PC-3 (cell line): ENCODE data around the gene ZFP36L2. TPM values are rescaled to one million over a fixed set of nuclear protein-coding genes. Genes with fewer than 3 reads are reported as not detected.

Experiments
- ATAC-seq: fragments of 200-7000 bp; cut with Tn5 transposase; 2 replicates; pipeline ENCODE4 v1.9.1; 2020; ENCODE audit warnings: mild to moderate bottlenecking, moderate library complexity
- BruUV-seq: library from RNA; stranded (reverse); fragments of 400-500 nt; replicated peaks from 2 replicates; lab custom pipeline; 2021; lab: Mats Ljungman, UMichigan
- CTCF ChIA-PET: fragments of 300-600 bp; sonication (Branson Sonifier 250); formaldehyde crosslinking; loops from one replicate; lab custom pipeline; 2022; ENCODE audit warnings: antibody characterized with exemption; lab: Charles Lee
- POLR2A ChIA-PET: fragments of 300-600 bp; sonication (Branson Sonifier 250); formaldehyde crosslinking; loops from one replicate; lab custom pipeline; 2022; ENCODE audit warnings: antibody characterized with exemption; ENCODE audit not compliant: unreplicated experiment; lab: Charles Lee
- DNase-seq: peaks from one replicate; pipeline ENCODE4 v3.0.0-alpha.2; 2015
- H2AFZ ChIP-seq: fragments of 300-600 bp; sonication (generic); 2 replicates; pipeline ENCODE4 v1.6.0; 2016; ENCODE audit warnings: antibody characterized with exemption, low read length
- H3F3A ChIP-seq: fragments of 300-600 bp; sonication (generic); one replicate; pipeline ENCODE4 v1.6.0; 2017; ENCODE audit warnings: antibody characterized with exemption, low read length, control low read depth, mild to moderate bottlenecking; ENCODE audit not compliant: unreplicated experiment
- H3K27ac ChIP-seq: fragments of 300-600 bp; sonication (generic); 2 replicates; pipeline ENCODE4 v1.5.1; 2016; ENCODE audit warnings: mild to moderate bottlenecking, low read length
- H3K27me3 ChIP-seq: fragments of 300-600 bp; sonication (generic); 2 replicates; pipeline ENCODE4 v1.6.1; 2016; ENCODE audit warnings: low read length, mixed read lengths
- H3K36me3 ChIP-seq: fragments of 300-600 bp; sonication (generic); 2 replicates; pipeline ENCODE4 v1.6.1; 2016; ENCODE audit warnings: low read depth, mixed run types, low read length, mixed read lengths
- H3K4me1 ChIP-seq: fragments of 300-600 bp; sonication (generic); 2 replicates; pipeline ENCODE4 v1.5.1; 2016; ENCODE audit warnings: low read length; ENCODE audit not compliant: insufficient read depth
- H3K4me2 ChIP-seq: fragments of 300-600 bp; sonication (generic); 2 replicates; pipeline ENCODE4 v1.6.0; 2016; ENCODE audit warnings: low read length
- H3K4me3 ChIP-seq: fragments of 300-600 bp; sonication (generic); 2 replicates; pipeline ENCODE4 v1.5.1; 2016; ENCODE audit warnings: mild to moderate bottlenecking, low read length, mixed read lengths
- H3K79me2 ChIP-seq: fragments of 300-600 bp; sonication (generic); 2 replicates; pipeline ENCODE4 v1.6.1; 2017; ENCODE audit warnings: low read length, mixed read lengths
- H3K9ac ChIP-seq: fragments of 300-600 bp; sonication (generic); 2 replicates; pipeline ENCODE4 v1.6.0; 2016; ENCODE audit warnings: mild to moderate bottlenecking, low read length
- H3K9me2 ChIP-seq: fragments of 300-600 bp; sonication (generic); replicated peaks from 2 replicates; pipeline ENCODE4 v1.6.1; 2016; ENCODE audit warnings: mixed run types, low read length, mixed read lengths
- H3K9me3 ChIP-seq: fragments of 300-600 bp; sonication (generic); 2 replicates; pipeline ENCODE4 v1.6.1; 2016; ENCODE audit warnings: low read length, mixed read lengths
- H4K20me1 ChIP-seq: fragments of 300-600 bp; sonication (generic); 2 replicates; pipeline ENCODE4 v1.6.1; 2016; ENCODE audit warnings: low read length, mixed read lengths
- EZH2 ChIP-seq: fragments of 300-600 bp; sonication (generic); IDR thresholded peaks from one replicate; pipeline ENCODE4 v1.6.1; 2017; ENCODE audit warnings: antibody characterized with exemption, mild to moderate bottlenecking, low read length; ENCODE audit not compliant: unreplicated experiment
- EZH2phosphoT487 ChIP-seq: fragments of 300-600 bp; sonication (generic); IDR thresholded peaks from 2 replicates; pipeline ENCODE4 v1.6.1; 2018; ENCODE audit warnings: mild to moderate bottlenecking, antibody characterized with exemption, low read length, borderline replicate concordance
- intact Hi-C: fragments of 100-400 bp; cut with micrococcal nuclease; formaldehyde crosslinking; loops from 2 replicates; pipeline ENCODE4 v1.9.0; 2023
- total RNA-seq: library from RNA; depleted of rRNA; stranded (reverse); fragments of >200 nt; gene quantifications from 2 replicates; pipeline ENCODE4 v1.2.3, GENCODE V29; 2014
- TF ChIP-seq, protein P1 (sequence below): fragments of 300-600 bp; sonication (generic); conservative IDR thresholded peaks from 2 replicates; pipeline ENCODE4 v1.5.1; 2017; ENCODE audit warnings: antibody characterized with exemption, low read depth, mild to moderate bottlenecking, low read length

The ZFP36L2 gene
- total RNA-seq, 1 experiment from 2014 or later: 14.8 TPM

GRCh38 chr2:43230351-43230885 is 4.0 kb upstream of the ZFP36L2 start:
- intact Hi-C loops: loop anchor here (1.0 kb wide), 1 partner anchor 254 kb away; no protein-coding TSS in a partner anchor
- Histone ChIP-seq H3K27me3 (no peaks in the 10 kb centered on the region), H3K79me2 (peaks cover 22% of the 10 kb centered on the region), H3K27ac (no peak overlapping the region), H3K9me3 (no peaks in the 10 kb centered on the region), H3K9me2 (no peaks in the 10 kb centered on the region), H3K9ac (no peak overlapping the region), H4K20me1 (no peaks in the 10 kb centered on the region), H3F3A (no peaks in the 10 kb centered on the region), H3K36me3 (peaks cover 5% of the 10 kb centered on the region; the same call in 1 of the 2 replicates), H3K4me3 (no peak overlapping the region), H3K4me2 (no peak overlapping the region), H3K4me1 (peaks cover 20% of the 10 kb centered on the region), H2AFZ (no peak overlapping the region)
- TF ChIP-seq EZH2phosphoT487 (no peak), EZH2 (no peak)
- TF ChIP-seq, protein P1, sequence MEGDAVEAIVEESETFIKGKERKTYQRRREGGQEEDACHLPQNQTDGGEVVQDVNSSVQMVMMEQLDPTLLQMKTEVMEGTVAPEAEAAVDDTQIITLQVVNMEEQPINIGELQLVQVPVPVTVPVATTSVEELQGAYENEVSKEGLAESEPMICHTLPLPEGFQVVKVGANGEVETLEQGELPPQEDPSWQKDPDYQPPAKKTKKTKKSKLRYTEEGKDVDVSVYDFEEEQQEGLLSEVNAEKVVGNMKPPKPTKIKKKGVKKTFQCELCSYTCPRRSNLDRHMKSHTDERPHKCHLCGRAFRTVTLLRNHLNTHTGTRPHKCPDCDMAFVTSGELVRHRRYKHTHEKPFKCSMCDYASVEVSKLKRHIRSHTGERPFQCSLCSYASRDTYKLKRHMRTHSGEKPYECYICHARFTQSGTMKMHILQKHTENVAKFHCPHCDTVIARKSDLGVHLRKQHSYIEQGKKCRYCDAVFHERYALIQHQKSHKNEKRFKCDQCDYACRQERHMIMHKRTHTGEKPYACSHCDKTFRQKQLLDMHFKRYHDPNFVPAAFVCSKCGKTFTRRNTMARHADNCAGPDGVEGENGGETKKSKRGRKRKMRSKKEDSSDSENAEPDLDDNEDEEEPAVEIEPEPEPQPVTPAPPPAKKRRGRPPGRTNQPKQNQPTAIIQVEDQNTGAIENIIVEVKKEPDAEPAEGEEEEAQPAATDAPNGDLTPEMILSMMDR: no peak
- CTCF ChIA-PET: interaction anchor here (0.6 kb wide), 1 partner anchor 56 kb away, joined by 3 read pairs; no protein-coding TSS in a partner anchor
- no TSS peak for BruUV-seq
- no peak for ATAC-seq
- no peak for DNase-seq
- POLR2A ChIA-PET: no interaction called here

DNA sequence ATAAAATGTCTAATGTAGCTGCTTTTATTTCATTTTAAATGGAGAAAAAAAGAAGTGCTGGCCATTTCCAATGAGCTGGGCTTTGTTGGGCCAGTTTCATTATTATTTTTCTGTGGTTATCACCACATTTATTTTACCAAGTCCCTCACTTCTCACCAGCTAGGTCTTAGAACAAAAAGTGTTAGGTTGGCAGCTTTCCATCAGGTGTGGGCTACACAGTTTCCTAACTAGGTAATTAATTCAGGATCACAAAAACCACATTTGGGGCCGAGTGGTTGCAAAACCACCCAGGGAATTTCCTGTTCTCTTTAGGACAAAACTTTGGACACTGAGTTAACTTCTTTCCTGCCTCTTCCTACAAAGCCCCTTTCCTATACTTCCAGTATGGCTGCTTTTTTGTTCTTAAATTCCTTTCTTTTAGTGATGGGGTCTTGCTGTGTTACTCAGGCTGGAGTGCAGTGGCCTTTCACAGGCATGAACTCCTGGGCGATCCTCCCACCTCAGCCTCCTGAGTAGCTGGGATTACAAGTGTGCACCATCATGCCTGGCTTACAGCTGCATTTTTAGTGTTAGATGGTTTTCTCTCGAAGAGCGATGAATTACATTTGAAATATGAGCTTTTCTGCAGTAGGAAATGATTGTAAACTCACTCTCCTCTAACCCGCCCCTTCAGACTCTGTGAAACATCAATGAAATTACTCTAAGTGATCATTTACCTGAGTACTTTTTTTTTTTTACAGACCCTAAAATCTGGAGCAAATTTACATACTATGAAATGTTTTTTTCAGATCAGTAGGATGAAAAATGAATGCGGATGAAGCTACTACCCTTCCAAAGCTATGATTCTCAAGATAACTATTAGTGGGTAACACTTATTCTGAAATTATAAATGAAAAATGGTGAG is 2.6 kb upstream of the ZFP36L2 start:
- Histone ChIP-seq H3K9me2 (no peaks in the 10 kb centered on the region), H3K36me3 (peaks cover 16% of the 10 kb centered on the region), H3K79me2 (peaks cover 36% of the 10 kb centered on the region), H3K4me3 (no peak overlapping the region), H3K9me3 (no peaks in the 10 kb centered on the region), H3K27me3 (no peaks in the 10 kb centered on the region), H3F3A (no peaks in the 10 kb centered on the region), H3K4me1 (peaks cover 20% of the 10 kb centered on the region), H2AFZ (no peak overlapping the region), H3K4me2 (peak overlapping the region; percentile 99), H3K9ac (no peak overlapping the region), H4K20me1 (peaks cover 2% of the 10 kb centered on the region; the same call in 1 of the 2 replicates), H3K27ac (no peak overlapping the region)
- intact Hi-C loops: loop anchor here (1.0 to 10.0 kb wide), 9 partner anchors 98 to 404 kb away; no protein-coding TSS in a partner anchor
- TF ChIP-seq, protein P1: no peak
- POLR2A ChIA-PET: interaction anchor here (0.7 kb wide), 1 partner anchor 99 kb away, joined by 7 read pairs; no protein-coding TSS in a partner anchor
- ATAC-seq: no peak
- peak; percentile 13 for DNase-seq
- CTCF ChIA-PET: interaction anchor here (0.5 to 2.4 kb wide), 12 partner anchors 10 to 282 kb away, joined by 3 to 12 read pairs (median 4); no protein-coding TSS in a partner anchor
- no TSS peak for BruUV-seq
